Measurements from ENCODE around the gene SRGAP3. TPM values are rescaled to one million over a fixed set of nuclear protein-coding genes. Genes with fewer than 3 reads are reported as not detected.

Gene SRGAP3
- total and polyA plus RNA-seq, 2 experiments from 2014 or later: 7.4 to 8.3 TPM

DNA sequence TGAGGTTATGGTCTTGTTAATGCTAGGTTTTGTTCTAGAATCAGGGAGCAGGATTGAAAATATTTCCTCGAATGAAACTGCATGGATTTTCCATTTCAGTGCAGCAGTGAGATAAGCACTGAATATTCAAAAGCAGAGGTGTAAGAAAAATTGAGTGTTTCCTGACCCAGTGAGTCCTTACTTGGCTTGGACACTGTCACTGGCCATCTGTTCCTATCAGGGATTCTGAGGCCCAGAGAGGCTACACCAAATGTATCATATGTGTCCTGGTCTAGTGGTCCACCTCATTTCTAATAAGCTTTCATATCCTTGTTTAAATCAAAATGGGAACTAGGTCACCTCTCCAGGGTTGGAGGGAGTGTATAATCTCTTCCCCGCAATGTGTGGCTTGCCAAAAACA, 225.1 kb downstream of the SRGAP3 start:
- H3K79me2 ChIP-seq: no peaks in the 10 kb centered on the region
- no peaks in the 10 kb centered on the region for H3K36me3 ChIP-seq (replicated peaks; ENCODE audit: insufficient read depth, low read depth)
- no peaks in the 10 kb centered on the region for H4K20me1 ChIP-seq (ENCODE audit: insufficient read depth, poor library complexity, severe bottlenecking)
- H3K9me3 ChIP-seq (ENCODE audit: low read depth): no peaks in the 10 kb centered on the region
- no peak overlapping the region for H3K27ac ChIP-seq
- no peaks in the 10 kb centered on the region for H3K9me2 ChIP-seq (replicated peaks; ENCODE audit: insufficient read depth)
- no peak for DNase-seq (ENCODE audit: low spot score)
- 92% methylated on average over 2 of the region's 2 CpGs for WGBS (ENCODE audit: low lambda C conversion rate, missing lambda C conversion rate)
- TF ChIP-seq EZH2phosphoT487 (IDR thresholded peaks at IDR 0.05; ENCODE audit: low read depth, severe bottlenecking, unreplicated experiment) (no peak), EZH2 (IDR thresholded peaks at IDR 0.05; ENCODE audit: borderline replicate concordance) (no peak)
- TF ChIP-seq, protein P1, sequence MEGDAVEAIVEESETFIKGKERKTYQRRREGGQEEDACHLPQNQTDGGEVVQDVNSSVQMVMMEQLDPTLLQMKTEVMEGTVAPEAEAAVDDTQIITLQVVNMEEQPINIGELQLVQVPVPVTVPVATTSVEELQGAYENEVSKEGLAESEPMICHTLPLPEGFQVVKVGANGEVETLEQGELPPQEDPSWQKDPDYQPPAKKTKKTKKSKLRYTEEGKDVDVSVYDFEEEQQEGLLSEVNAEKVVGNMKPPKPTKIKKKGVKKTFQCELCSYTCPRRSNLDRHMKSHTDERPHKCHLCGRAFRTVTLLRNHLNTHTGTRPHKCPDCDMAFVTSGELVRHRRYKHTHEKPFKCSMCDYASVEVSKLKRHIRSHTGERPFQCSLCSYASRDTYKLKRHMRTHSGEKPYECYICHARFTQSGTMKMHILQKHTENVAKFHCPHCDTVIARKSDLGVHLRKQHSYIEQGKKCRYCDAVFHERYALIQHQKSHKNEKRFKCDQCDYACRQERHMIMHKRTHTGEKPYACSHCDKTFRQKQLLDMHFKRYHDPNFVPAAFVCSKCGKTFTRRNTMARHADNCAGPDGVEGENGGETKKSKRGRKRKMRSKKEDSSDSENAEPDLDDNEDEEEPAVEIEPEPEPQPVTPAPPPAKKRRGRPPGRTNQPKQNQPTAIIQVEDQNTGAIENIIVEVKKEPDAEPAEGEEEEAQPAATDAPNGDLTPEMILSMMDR (IDR thresholded peaks at IDR 0.05; ENCODE audit: poor library complexity): no peak
- no peak overlapping the region for H3K4me3 ChIP-seq
- H2AFZ ChIP-seq: no peak overlapping the region
- peaks cover 12% of the 10 kb centered on the region for H3K4me1 ChIP-seq (ENCODE audit: insufficient read depth)
- no peak overlapping the region for H3K4me2 ChIP-seq
- H3K27me3 ChIP-seq: no peaks in the 10 kb centered on the region

DNA sequence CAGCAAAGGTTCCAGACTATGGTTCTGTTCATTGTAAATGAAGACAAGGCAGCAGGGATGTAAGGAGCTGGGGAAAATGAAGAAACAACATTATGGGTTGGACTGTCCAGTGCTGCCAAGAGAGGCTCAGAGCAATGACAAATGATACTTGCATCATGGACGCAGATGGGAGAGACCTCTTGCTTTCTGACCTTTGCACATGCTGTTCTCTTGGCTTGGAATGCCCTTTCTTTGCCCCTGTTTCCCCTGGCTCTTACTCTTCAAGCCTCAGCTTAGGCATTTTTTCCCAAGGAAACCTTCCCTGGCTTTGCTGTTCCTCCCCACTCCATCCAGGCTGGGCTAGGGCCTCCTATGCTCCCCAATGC, 226.2 kb downstream of the SRGAP3 start:
- H3K9me2 ChIP-seq (replicated peaks; ENCODE audit: insufficient read depth): no peaks in the 10 kb centered on the region
- H2AFZ ChIP-seq: no peak overlapping the region
- no peaks in the 10 kb centered on the region for H4K20me1 ChIP-seq (ENCODE audit: insufficient read depth, poor library complexity, severe bottlenecking)
- no peak overlapping the region for H3K27ac ChIP-seq
- peaks cover 12% of the 10 kb centered on the region for H3K4me1 ChIP-seq (ENCODE audit: insufficient read depth)
- 85% methylated on average over 1 of the region's 1 CpG for WGBS (ENCODE audit: low lambda C conversion rate, missing lambda C conversion rate)
- H3K4me2 ChIP-seq: no peak overlapping the region
- no peaks in the 10 kb centered on the region for H3K9me3 ChIP-seq (ENCODE audit: low read depth)
- DNase-seq (ENCODE audit: low spot score): no peak
- TF ChIP-seq EZH2phosphoT487 (IDR thresholded peaks at IDR 0.05; ENCODE audit: low read depth, severe bottlenecking, unreplicated experiment): no peak
- TF ChIP-seq EZH2 (IDR thresholded peaks at IDR 0.05; ENCODE audit: borderline replicate concordance): no peak
- TF ChIP-seq, protein P1 (IDR thresholded peaks at IDR 0.05; ENCODE audit: poor library complexity): no peak
- H3K36me3 ChIP-seq (replicated peaks; ENCODE audit: insufficient read depth, low read depth): no peaks in the 10 kb centered on the region
- H3K4me3 ChIP-seq: no peak overlapping the region
- H3K79me2 ChIP-seq: no peaks in the 10 kb centered on the region
- no peaks in the 10 kb centered on the region for H3K27me3 ChIP-seq

DNA sequence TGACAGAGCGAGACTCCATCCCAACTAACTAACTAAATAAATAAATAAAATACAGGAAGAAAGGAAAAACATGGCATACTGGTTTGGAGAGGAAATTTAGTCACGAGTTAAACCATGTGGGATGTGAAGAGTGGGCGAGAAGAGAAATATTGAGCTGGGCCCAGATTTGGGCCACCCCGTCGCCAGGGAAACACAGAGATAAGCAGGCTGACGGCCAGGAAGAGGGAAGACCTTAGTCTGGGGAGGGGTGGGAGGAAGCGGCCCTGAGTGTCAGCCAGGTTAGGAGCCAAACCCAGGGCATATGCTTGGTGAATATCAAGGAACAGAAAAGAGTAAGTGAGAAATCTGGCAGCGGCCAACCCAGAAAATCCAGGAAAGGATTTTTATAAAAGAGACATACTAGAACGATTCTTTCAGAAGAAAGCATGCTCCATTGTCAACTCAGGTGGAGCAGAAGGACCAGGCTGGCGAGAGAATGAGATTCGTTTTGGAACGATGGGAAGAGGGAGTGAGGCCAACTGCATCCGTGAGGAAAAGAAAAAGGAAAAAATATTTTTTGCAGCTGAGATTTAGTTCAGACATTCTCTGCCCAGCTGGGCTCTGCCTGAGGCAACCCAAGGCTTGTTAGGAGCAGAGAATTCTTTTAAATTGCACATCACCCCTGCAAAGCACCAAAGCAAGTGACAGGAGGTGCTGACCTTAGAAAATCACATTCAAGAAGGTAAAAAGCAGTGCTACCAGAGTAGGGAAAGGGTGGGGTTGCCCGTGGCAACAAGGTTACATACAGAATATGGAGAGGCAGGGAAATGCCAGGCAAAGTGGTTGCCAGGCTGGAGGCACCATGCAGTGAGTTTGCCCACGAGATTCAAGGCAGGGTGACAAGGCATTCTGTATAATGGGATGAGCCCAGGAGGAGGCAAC, 226.9 kb downstream of the SRGAP3 start:
- H3K4me1 ChIP-seq (ENCODE audit: insufficient read depth): peaks cover 8% of the 10 kb centered on the region
- no peak overlapping the region for H3K4me2 ChIP-seq
- H3K4me3 ChIP-seq: no peak overlapping the region
- no peaks in the 10 kb centered on the region for H3K9me3 ChIP-seq (ENCODE audit: low read depth)
- no peak overlapping the region for H3K27ac ChIP-seq
- no peaks in the 10 kb centered on the region for H4K20me1 ChIP-seq (ENCODE audit: insufficient read depth, poor library complexity, severe bottlenecking)
- no peaks in the 10 kb centered on the region for H3K36me3 ChIP-seq (replicated peaks; ENCODE audit: insufficient read depth, low read depth)
- H2AFZ ChIP-seq: no peak overlapping the region
- H3K79me2 ChIP-seq: no peaks in the 10 kb centered on the region
- H3K9me2 ChIP-seq (replicated peaks; ENCODE audit: insufficient read depth): no peaks in the 10 kb centered on the region
- 85% methylated on average over 15 of the region's 15 CpGs for WGBS (ENCODE audit: low lambda C conversion rate, missing lambda C conversion rate)
- DNase-seq (ENCODE audit: low spot score): no peak
- H3K27me3 ChIP-seq: no peaks in the 10 kb centered on the region
- TF ChIP-seq EZH2 (IDR thresholded peaks at IDR 0.05; ENCODE audit: borderline replicate concordance): no peak
- TF ChIP-seq, protein P1 (IDR thresholded peaks at IDR 0.05; ENCODE audit: poor library complexity): no peak
- TF ChIP-seq EZH2phosphoT487 (IDR thresholded peaks at IDR 0.05; ENCODE audit: low read depth, severe bottlenecking, unreplicated experiment): no peak

All from hepatocyte (in vitro differentiated cells).